ENCODE data around the gene TSPAN11.

DNA sequence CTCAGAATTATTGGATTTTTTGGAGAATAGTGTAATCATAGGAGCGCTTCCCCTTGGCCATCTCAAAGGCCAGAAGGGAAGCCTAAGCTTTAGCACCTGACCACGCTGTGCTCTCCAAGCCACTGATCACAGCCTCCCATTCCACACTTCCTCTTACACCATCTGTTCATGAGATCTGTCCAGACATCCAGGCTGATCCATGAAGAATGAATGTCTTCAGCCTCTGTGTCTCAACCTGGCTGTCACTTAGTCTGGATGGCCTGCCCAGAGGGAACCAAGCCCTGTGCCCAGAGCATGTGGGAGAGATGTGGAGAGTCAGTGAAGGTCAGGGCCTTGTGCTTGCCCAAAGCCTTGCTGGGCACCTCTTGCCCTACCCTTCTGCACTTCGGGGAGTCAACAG, 40.5 kb downstream of the TSPAN11 start:
- TF ChIP-seq, protein P1, sequence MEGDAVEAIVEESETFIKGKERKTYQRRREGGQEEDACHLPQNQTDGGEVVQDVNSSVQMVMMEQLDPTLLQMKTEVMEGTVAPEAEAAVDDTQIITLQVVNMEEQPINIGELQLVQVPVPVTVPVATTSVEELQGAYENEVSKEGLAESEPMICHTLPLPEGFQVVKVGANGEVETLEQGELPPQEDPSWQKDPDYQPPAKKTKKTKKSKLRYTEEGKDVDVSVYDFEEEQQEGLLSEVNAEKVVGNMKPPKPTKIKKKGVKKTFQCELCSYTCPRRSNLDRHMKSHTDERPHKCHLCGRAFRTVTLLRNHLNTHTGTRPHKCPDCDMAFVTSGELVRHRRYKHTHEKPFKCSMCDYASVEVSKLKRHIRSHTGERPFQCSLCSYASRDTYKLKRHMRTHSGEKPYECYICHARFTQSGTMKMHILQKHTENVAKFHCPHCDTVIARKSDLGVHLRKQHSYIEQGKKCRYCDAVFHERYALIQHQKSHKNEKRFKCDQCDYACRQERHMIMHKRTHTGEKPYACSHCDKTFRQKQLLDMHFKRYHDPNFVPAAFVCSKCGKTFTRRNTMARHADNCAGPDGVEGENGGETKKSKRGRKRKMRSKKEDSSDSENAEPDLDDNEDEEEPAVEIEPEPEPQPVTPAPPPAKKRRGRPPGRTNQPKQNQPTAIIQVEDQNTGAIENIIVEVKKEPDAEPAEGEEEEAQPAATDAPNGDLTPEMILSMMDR (IDR thresholded peaks at IDR 0.05): no peak
- TF ChIP-seq NFYB (CRISPR knock-in tag; conservative IDR thresholded peaks at IDR 0.05; ENCODE audit: low read depth) (no peak), CREB1 (CRISPR knock-in tag; IDR thresholded peaks at IDR 0.05) (no peak), SMAD4 (CRISPR knock-in tag; IDR thresholded peaks at IDR 0.05) (no peak), ETV6 (CRISPR knock-in tag; IDR thresholded peaks at IDR 0.05) (no peak), ELF4 (CRISPR knock-in tag; IDR thresholded peaks at IDR 0.05; ENCODE audit: low read depth) (no peak), NR3C1 (CRISPR knock-in tag; conservative IDR thresholded peaks at IDR 0.05; ENCODE audit: low read depth) (no peak), TEAD4 (CRISPR knock-in tag; IDR thresholded peaks at IDR 0.05) (no peak), GRHL2 (CRISPR knock-in tag; IDR thresholded peaks at IDR 0.05; ENCODE audit: insufficient replicate concordance, severe bottlenecking) (no peak)
- TF ChIP-seq, protein P2, sequence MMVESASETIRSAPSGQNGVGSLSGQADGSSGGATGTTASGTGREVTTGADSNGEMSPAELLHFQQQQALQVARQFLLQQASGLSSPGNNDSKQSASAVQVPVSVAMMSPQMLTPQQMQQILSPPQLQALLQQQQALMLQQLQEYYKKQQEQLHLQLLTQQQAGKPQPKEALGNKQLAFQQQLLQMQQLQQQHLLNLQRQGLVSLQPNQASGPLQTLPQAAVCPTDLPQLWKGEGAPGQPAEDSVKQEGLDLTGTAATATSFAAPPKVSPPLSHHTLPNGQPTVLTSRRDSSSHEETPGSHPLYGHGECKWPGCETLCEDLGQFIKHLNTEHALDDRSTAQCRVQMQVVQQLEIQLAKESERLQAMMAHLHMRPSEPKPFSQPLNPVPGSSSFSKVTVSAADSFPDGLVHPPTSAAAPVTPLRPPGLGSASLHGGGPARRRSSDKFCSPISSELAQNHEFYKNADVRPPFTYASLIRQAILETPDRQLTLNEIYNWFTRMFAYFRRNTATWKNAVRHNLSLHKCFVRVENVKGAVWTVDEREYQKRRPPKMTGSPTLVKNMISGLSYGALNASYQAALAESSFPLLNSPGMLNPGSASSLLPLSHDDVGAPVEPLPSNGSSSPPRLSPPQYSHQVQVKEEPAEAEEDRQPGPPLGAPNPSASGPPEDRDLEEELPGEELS (CRISPR knock-in tag; IDR thresholded peaks at IDR 0.05): no peak
- TF ChIP-seq, protein P3, sequence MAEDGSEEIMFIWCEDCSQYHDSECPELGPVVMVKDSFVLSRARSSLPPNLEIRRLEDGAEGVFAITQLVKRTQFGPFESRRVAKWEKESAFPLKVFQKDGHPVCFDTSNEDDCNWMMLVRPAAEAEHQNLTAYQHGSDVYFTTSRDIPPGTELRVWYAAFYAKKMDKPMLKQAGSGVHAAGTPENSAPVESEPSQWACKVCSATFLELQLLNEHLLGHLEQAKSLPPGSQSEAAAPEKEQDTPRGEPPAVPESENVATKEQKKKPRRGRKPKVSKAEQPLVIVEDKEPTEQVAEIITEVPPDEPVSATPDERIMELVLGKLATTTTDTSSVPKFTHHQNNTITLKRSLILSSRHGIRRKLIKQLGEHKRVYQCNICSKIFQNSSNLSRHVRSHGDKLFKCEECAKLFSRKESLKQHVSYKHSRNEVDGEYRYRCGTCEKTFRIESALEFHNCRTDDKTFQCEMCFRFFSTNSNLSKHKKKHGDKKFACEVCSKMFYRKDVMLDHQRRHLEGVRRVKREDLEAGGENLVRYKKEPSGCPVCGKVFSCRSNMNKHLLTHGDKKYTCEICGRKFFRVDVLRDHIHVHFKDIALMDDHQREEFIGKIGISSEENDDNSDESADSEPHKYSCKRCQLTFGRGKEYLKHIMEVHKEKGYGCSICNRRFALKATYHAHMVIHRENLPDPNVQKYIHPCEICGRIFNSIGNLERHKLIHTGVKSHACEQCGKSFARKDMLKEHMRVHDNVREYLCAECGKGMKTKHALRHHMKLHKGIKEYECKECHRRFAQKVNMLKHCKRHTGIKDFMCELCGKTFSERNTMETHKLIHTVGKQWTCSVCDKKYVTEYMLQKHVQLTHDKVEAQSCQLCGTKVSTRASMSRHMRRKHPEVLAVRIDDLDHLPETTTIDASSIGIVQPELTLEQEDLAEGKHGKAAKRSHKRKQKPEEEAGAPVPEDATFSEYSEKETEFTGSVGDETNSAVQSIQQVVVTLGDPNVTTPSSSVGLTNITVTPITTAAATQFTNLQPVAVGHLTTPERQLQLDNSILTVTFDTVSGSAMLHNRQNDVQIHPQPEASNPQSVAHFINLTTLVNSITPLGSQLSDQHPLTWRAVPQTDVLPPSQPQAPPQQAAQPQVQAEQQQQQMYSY (CRISPR knock-in tag; IDR thresholded peaks at IDR 0.05): no peak
- TF ChIP-seq, protein P4, sequence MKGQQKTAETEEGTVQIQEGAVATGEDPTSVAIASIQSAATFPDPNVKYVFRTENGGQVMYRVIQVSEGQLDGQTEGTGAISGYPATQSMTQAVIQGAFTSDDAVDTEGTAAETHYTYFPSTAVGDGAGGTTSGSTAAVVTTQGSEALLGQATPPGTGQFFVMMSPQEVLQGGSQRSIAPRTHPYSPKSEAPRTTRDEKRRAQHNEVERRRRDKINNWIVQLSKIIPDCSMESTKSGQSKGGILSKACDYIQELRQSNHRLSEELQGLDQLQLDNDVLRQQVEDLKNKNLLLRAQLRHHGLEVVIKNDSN (CRISPR knock-in tag; IDR thresholded peaks at IDR 0.05): no peak
- TF ChIP-seq, protein P5, sequence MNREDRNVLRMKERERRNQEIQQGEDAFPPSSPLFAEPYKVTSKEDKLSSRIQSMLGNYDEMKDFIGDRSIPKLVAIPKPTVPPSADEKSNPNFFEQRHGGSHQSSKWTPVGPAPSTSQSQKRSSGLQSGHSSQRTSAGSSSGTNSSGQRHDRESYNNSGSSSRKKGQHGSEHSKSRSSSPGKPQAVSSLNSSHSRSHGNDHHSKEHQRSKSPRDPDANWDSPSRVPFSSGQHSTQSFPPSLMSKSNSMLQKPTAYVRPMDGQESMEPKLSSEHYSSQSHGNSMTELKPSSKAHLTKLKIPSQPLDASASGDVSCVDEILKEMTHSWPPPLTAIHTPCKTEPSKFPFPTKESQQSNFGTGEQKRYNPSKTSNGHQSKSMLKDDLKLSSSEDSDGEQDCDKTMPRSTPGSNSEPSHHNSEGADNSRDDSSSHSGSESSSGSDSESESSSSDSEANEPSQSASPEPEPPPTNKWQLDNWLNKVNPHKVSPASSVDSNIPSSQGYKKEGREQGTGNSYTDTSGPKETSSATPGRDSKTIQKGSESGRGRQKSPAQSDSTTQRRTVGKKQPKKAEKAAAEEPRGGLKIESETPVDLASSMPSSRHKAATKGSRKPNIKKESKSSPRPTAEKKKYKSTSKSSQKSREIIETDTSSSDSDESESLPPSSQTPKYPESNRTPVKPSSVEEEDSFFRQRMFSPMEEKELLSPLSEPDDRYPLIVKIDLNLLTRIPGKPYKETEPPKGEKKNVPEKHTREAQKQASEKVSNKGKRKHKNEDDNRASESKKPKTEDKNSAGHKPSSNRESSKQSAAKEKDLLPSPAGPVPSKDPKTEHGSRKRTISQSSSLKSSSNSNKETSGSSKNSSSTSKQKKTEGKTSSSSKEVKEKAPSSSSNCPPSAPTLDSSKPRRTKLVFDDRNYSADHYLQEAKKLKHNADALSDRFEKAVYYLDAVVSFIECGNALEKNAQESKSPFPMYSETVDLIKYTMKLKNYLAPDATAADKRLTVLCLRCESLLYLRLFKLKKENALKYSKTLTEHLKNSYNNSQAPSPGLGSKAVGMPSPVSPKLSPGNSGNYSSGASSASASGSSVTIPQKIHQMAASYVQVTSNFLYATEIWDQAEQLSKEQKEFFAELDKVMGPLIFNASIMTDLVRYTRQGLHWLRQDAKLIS (CRISPR knock-in tag; IDR thresholded peaks at IDR 0.05; ENCODE audit: borderline replicate concordance): no peak
